IMR-90 (cell line): ENCODE results near the gene BMP5. TPM values are rescaled to one million over a fixed set of nuclear protein-coding genes. Genes with fewer than 3 reads are reported as not detected.

Source experiments
- ATAC-seq: fragments of 200-7000 bp; cut with Tn5 transposase; 2 replicates; pipeline ENCODE4 v1.9.1; 2020; ENCODE audit warnings: low read depth, mild to moderate bottlenecking, moderate library complexity
- BruUV-seq: library from RNA; stranded (reverse); fragments of 400-500 nt; replicated peaks from 2 replicates; lab custom pipeline; 2021; lab: Mats Ljungman, UMichigan
- CTCF ChIA-PET: fragments of 300-600 bp; formaldehyde crosslinking; extraction: SDS; loops from one replicate; lab custom pipeline; 2021; ENCODE audit warnings: antibody characterized with exemption; lab: Yijun Ruan, JAX
- POLR2A ChIA-PET: fragments of 300-600 bp; sonication (Branson Sonifier 250); formaldehyde crosslinking; loops from one replicate; lab custom pipeline; 2022; ENCODE audit warnings: antibody characterized with exemption; ENCODE audit not compliant: unreplicated experiment; lab: Charles Lee
- DNase-seq: peaks from one replicate; pipeline ENCODE4 v3.0.0; 2013
- H2AFZ ChIP-seq: replicated peaks from 2 replicates; pipeline ENCODE3; 2013; ENCODE audit warnings: low read length, mild to moderate bottlenecking; ENCODE audit not compliant: poor library complexity
- H2AK5ac ChIP-seq: 2 replicates; pipeline ENCODE4 v1.6.1; 2013; ENCODE audit warnings: low read depth, low read length, inconsistent platforms
- H2AK9ac ChIP-seq: replicated peaks from 2 replicates; pipeline ENCODE3; 2013; ENCODE audit warnings: mild to moderate bottlenecking, low read depth, low read length, moderate library complexity; ENCODE audit not compliant: poor library complexity
- H2BK120ac ChIP-seq: 2 replicates; pipeline ENCODE4 v1.6.1; 2013; ENCODE audit warnings: low read depth, low read length, inconsistent platforms
- H2BK15ac ChIP-seq: 3 replicates; pipeline ENCODE4 v1.6.1; 2013; ENCODE audit warnings: low read depth, low read length, inconsistent platforms
- H2BK20ac ChIP-seq: 2 replicates; pipeline ENCODE4 v1.6.1; 2013; ENCODE audit warnings: low read depth, mild to moderate bottlenecking, inconsistent platforms, low read length, moderate library complexity
- H2BK5ac ChIP-seq: 2 replicates; pipeline ENCODE4 v1.6.1; 2013; ENCODE audit warnings: mild to moderate bottlenecking, low read depth, low read length, inconsistent platforms; ENCODE audit not compliant: poor library complexity, severe bottlenecking
- H3K14ac ChIP-seq: replicated peaks from 2 replicates; pipeline ENCODE4 v1.6.1; 2013; ENCODE audit warnings: low read depth, low read length, inconsistent platforms
- H3K18ac ChIP-seq: 2 replicates; pipeline ENCODE4 v1.6.1; 2013; ENCODE audit warnings: low read depth, low read length, control low read depth
- H3K23ac ChIP-seq: 2 replicates; pipeline ENCODE4 v1.6.1; 2013; ENCODE audit warnings: low read depth, low read length, inconsistent platforms
- H3K27ac ChIP-seq: 2 replicates; pipeline ENCODE4 v1.5.1; 2013; ENCODE audit warnings: mild to moderate bottlenecking, control low read depth, low read length; ENCODE audit not compliant: insufficient read depth
- H3K27me3 ChIP-seq: 2 replicates; pipeline ENCODE4 v1.6.1; 2013; ENCODE audit warnings: low read length; ENCODE audit not compliant: control insufficient read depth, insufficient read depth
- H3K36me3 ChIP-seq: 2 replicates; pipeline ENCODE4 v1.6.1; 2013; ENCODE audit warnings: low read length, mixed read lengths; ENCODE audit not compliant: control insufficient read depth, insufficient read depth
- H3K4ac ChIP-seq: 2 replicates; pipeline ENCODE4 v1.6.1; 2013; ENCODE audit warnings: low read depth, low read length, inconsistent platforms
- H3K4me1 ChIP-seq: 2 replicates; pipeline ENCODE4 v1.6.1; 2013; ENCODE audit warnings: low read length, mixed read lengths; ENCODE audit not compliant: control insufficient read depth, insufficient read depth
- H3K4me2 ChIP-seq: 2 replicates; pipeline ENCODE4 v1.6.1; 2013; ENCODE audit warnings: low read depth, mild to moderate bottlenecking, control low read depth, low read length, moderate library complexity
- H3K4me3 ChIP-seq: 2 replicates; pipeline ENCODE4 v1.5.1; 2013; ENCODE audit warnings: low read depth, mild to moderate bottlenecking, control low read depth, low read length, moderate library complexity; ENCODE audit not compliant: insufficient read depth
- H3K56ac ChIP-seq: 2 replicates; pipeline ENCODE4 v1.6.1; 2013; ENCODE audit warnings: low read length, inconsistent platforms; ENCODE audit not compliant: insufficient read depth; ENCODE audit errors: extremely low read depth
- H3K79me1 ChIP-seq, 2 experiments: 2 replicates each; pipeline ENCODE4 v1.6.1; 2013; ENCODE audit warnings: low read length in 2 of 2, inconsistent platforms in 1 of 2, low read depth in 1 of 2
- H3K9ac ChIP-seq: 2 replicates; pipeline ENCODE4 v1.6.1; 2013; ENCODE audit warnings: low read depth, low read length, control low read depth
- H3K9me1 ChIP-seq: 2 replicates; pipeline ENCODE4 v1.6.1; 2013; ENCODE audit warnings: low read length, inconsistent platforms; ENCODE audit not compliant: insufficient read depth
- H3K9me3 ChIP-seq: 2 replicates; pipeline ENCODE4 v1.6.1; 2013; ENCODE audit warnings: low read length; ENCODE audit not compliant: control insufficient read depth, insufficient read depth
- H4K20me1 ChIP-seq: 2 replicates; pipeline ENCODE4 v1.6.1; 2013; ENCODE audit warnings: low read length, inconsistent platforms; ENCODE audit not compliant: insufficient read depth
- H4K5ac ChIP-seq: 2 replicates; pipeline ENCODE4 v1.6.1; 2013; ENCODE audit warnings: mild to moderate bottlenecking, low read depth, low read length, control low read depth
- H4K8ac ChIP-seq, 2 experiments: 2 replicates each; pipeline ENCODE4 v1.6.1; 2013; ENCODE audit warnings: low read depth in 2 of 2, low read length in 2 of 2, control low read depth in 1 of 2, inconsistent platforms in 1 of 2
- H4K91ac ChIP-seq: 2 replicates; pipeline ENCODE4 v1.6.1; 2013; ENCODE audit warnings: low read depth, low read length, inconsistent platforms; ENCODE audit not compliant: insufficient read depth
- BHLHE40 ChIP-seq: fragments of 150-350 bp; IDR thresholded peaks from 2 replicates; pipeline ENCODE4 v1.6.1; 2016; ENCODE audit warnings: mild to moderate bottlenecking, low read depth, low read length
- CEBPB ChIP-seq: IDR thresholded peaks from 2 replicates; pipeline ENCODE4 v1.6.1; 2012; ENCODE audit warnings: low read depth, low read length, improper control_type of control experiment
- CHD1 ChIP-seq: IDR thresholded peaks from 2 replicates; pipeline ENCODE4 v1.6.1; 2012; ENCODE audit warnings: low read depth, low read length, improper control_type of control experiment
- FOS ChIP-seq: fragments of 150-350 bp; IDR thresholded peaks from 2 replicates; pipeline ENCODE4 v1.6.1; 2016; ENCODE audit warnings: low read depth, low read length
- MAFK ChIP-seq: IDR thresholded peaks from 2 replicates; pipeline ENCODE4 v1.6.1; 2012; ENCODE audit warnings: low read depth, low read length, improper control_type of control experiment
- MAZ ChIP-seq: IDR thresholded peaks from 2 replicates; pipeline ENCODE4 v1.6.1; 2012; ENCODE audit warnings: low read depth, mild to moderate bottlenecking, low read length, improper control_type of control experiment, moderate library complexity, borderline replicate concordance
- NFE2L2 ChIP-seq: fragments of 150-350 bp; IDR thresholded peaks from 2 replicates; pipeline ENCODE4 v1.6.1; 2016; ENCODE audit warnings: low read depth, mild to moderate bottlenecking, low read length
- RAD21 ChIP-seq: IDR thresholded peaks from 2 replicates; pipeline ENCODE4 v1.6.1; 2012; ENCODE audit warnings: low read length, improper control_type of control experiment
- RCOR1 ChIP-seq: IDR thresholded peaks from 2 replicates; pipeline ENCODE4 v1.6.1; 2012; ENCODE audit warnings: mild to moderate bottlenecking, low read length, improper control_type of control experiment; ENCODE audit not compliant: insufficient replicate concordance
- RFX5 ChIP-seq: IDR thresholded peaks from 2 replicates; pipeline ENCODE4 v1.8.0; 2012; ENCODE audit warnings: low read depth, mild to moderate bottlenecking, low read length, moderate library complexity
- SMC3 ChIP-seq: fragments of 150-350 bp; IDR thresholded peaks from 2 replicates; pipeline ENCODE4 v1.6.1; 2016; ENCODE audit warnings: low read depth, mild to moderate bottlenecking, antibody characterized with exemption, low read length, moderate library complexity
- dilution Hi-C: fragments of 300-500 bp; cut with HindIII; formaldehyde crosslinking; loops from one replicate; pipeline ENCODE4 v1.14.3; 2018; ENCODE audit warnings: low sequenced_read_pairs; ENCODE audit not compliant: unreplicated experiment
- in situ Hi-C: fragments of 300-500 bp; cut with MboI; formaldehyde crosslinking; loops from 3 replicates; pipeline ENCODE4 v1.14.3; 2019; ENCODE audit warnings: low sequenced_read_pairs, inconsistent platforms, mixed read lengths
- intact Hi-C: fragments of 100-400 bp; cut with micrococcal nuclease; formaldehyde crosslinking; loops from 2 replicates; pipeline ENCODE4 v1.10.0; 2022
- polyA plus RNA-seq, 3 experiments: library from polyadenylated mRNA; depleted of rRNA; stranded (reverse); fragments of >200 nt; gene quantifications; 2 replicates each; pipeline ENCODE4 v1.2.3, GENCODE V29; 2012; ENCODE audit warnings: low replicate concordance in 1 of 3
- total RNA-seq: library from RNA; depleted of rRNA; stranded (reverse); fragments of >200 nt; gene quantifications from 2 replicates; pipeline ENCODE4 v1.2.3, GENCODE V29; 2012
- TF ChIP-seq, protein P1 (sequence below): fragments of 150-350 bp; IDR thresholded peaks from 2 replicates; pipeline ENCODE4 v1.6.1; 2017; ENCODE audit warnings: mild to moderate bottlenecking, antibody characterized with exemption, low read length, low read depth
- TF ChIP-seq, protein P2 (sequence below): conservative IDR thresholded peaks from 2 replicates; pipeline ENCODE4 v1.5.1; 2012; ENCODE audit warnings: mild to moderate bottlenecking, low read depth, low read length, improper control_type of control experiment
- TF ChIP-seq, protein P3 (sequence below): fragments of 150-350 bp; IDR thresholded peaks from 2 replicates; pipeline ENCODE4 v1.6.1; 2016; ENCODE audit warnings: low read depth, mild to moderate bottlenecking, low read length, moderate library complexity, borderline replicate concordance

BMP5 gene
- total and polyA plus RNA-seq, 2 of the 4 experiments (the other 2 are of a cell fraction) = under 0.01 to 0.02 TPM

DNA sequence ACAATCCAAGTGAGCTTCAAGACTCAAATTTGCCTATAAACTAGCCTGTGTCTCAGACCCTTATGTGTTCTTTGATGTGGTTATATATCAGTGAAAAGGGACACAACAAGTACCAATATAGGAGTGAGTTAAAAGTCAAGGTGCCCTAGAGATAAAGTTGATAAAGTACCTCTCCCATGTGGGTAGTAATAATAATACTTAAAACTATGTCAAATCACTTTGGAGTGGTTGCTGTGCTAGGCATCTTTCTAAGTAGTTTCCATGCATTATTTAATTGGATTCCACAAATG lies 100.4 kb downstream of the BMP5 start:
- intact Hi-C loops (no loop called here), in situ Hi-C loops (no loop called here), dilution Hi-C loops (no loop called here)
- Histone ChIP-seq H3K4me1 (peaks cover 6% of the 10 kb centered on the region; the same call in 1 of the 2 replicates), H4K20me1 (no peaks in the 10 kb centered on the region), H3K4me2 (no peak overlapping the region), H3K79me1 (no peaks in the 10 kb centered on the region), H2AFZ (no peak overlapping the region), H2BK20ac (no peak overlapping the region), H4K8ac (no peak overlapping the region; a peak in 1 of 4 replicates), H3K9me1 (no peaks in the 10 kb centered on the region), H2BK120ac (no peak overlapping the region), H3K14ac (no peak overlapping the region), H4K5ac (no peak overlapping the region), H2BK15ac (no peak overlapping the region), H3K27ac (no peak overlapping the region), H3K27me3 (no peaks in the 10 kb centered on the region), H3K9ac (no peak overlapping the region), H2AK9ac (no peak overlapping the region), H3K18ac (no peak overlapping the region; the same call in 1 of the 2 replicates), H2BK5ac (no peak overlapping the region), H2AK5ac (no peak overlapping the region), H3K4ac (no peak overlapping the region), H3K4me3 (no peak overlapping the region), H3K9me3 (no peaks in the 10 kb centered on the region; the same call in 1 of the 2 replicates), H4K91ac (no peak overlapping the region), H3K36me3 (no peaks in the 10 kb centered on the region), H3K56ac (no peak overlapping the region), H3K23ac (no peak overlapping the region)
- ATAC-seq (no peak), DNase-seq (no peak)
- POLR2A ChIA-PET = no interaction called here
- BruUV-seq = no TSS peak
- CTCF ChIA-PET = interaction anchor here (0.7 kb wide), 1 partner anchor 22 kb away, joined by 3 read pairs; no protein-coding TSS in a partner anchor
- TF ChIP-seq, protein P1, sequence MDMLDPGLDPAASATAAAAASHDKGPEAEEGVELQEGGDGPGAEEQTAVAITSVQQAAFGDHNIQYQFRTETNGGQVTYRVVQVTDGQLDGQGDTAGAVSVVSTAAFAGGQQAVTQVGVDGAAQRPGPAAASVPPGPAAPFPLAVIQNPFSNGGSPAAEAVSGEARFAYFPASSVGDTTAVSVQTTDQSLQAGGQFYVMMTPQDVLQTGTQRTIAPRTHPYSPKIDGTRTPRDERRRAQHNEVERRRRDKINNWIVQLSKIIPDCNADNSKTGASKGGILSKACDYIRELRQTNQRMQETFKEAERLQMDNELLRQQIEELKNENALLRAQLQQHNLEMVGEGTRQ = no peak
- no peak for TF ChIP-seq RCOR1
- no peak for TF ChIP-seq CHD1
- no peak for TF ChIP-seq FOS
- no peak for TF ChIP-seq MAZ
- no peak for TF ChIP-seq MAFK
- no peak for TF ChIP-seq SMC3
- TF ChIP-seq CEBPB = no peak
- TF ChIP-seq NFE2L2 = no peak
- no peak for TF ChIP-seq RAD21
- TF ChIP-seq, protein P2, sequence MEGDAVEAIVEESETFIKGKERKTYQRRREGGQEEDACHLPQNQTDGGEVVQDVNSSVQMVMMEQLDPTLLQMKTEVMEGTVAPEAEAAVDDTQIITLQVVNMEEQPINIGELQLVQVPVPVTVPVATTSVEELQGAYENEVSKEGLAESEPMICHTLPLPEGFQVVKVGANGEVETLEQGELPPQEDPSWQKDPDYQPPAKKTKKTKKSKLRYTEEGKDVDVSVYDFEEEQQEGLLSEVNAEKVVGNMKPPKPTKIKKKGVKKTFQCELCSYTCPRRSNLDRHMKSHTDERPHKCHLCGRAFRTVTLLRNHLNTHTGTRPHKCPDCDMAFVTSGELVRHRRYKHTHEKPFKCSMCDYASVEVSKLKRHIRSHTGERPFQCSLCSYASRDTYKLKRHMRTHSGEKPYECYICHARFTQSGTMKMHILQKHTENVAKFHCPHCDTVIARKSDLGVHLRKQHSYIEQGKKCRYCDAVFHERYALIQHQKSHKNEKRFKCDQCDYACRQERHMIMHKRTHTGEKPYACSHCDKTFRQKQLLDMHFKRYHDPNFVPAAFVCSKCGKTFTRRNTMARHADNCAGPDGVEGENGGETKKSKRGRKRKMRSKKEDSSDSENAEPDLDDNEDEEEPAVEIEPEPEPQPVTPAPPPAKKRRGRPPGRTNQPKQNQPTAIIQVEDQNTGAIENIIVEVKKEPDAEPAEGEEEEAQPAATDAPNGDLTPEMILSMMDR = no peak
- no peak for TF ChIP-seq BHLHE40
- TF ChIP-seq, protein P3, sequence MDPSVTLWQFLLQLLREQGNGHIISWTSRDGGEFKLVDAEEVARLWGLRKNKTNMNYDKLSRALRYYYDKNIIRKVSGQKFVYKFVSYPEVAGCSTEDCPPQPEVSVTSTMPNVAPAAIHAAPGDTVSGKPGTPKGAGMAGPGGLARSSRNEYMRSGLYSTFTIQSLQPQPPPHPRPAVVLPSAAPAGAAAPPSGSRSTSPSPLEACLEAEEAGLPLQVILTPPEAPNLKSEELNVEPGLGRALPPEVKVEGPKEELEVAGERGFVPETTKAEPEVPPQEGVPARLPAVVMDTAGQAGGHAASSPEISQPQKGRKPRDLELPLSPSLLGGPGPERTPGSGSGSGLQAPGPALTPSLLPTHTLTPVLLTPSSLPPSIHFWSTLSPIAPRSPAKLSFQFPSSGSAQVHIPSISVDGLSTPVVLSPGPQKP = no peak
- TF ChIP-seq RFX5 = no peak
